Measurements from ENCODE around the gene WLS. TPM values are rescaled to one million over a fixed set of nuclear protein-coding genes. Genes with fewer than 3 reads are reported as not detected.

Gene WLS
- total RNA-seq, 1 donor from 2014 or later, result 55.0 TPM

GRCh38 chr1:68218490-68218889 is 13.8 kb downstream of the WLS start:
- Histone ChIP-seq H3K27me3 (ENCODE audit: control insufficient read depth, insufficient read depth, low read length) (no peaks in the 10 kb centered on the region), H3K4me3 (ENCODE audit: low read depth, low read length) (no peak overlapping the region), H3K36me3 (ENCODE audit: control insufficient read depth, insufficient read depth, low read length) (no peaks in the 10 kb centered on the region)
- no peak for DNase-seq (ENCODE audit: low read depth)
- no peak for TF ChIP-seq CTCF (IDR thresholded peaks at IDR 0.05; ENCODE audit: insufficient read depth, low read length, poor library complexity, severe bottlenecking)

- Histone ChIP-seq H3K36me3 (ENCODE audit: control insufficient read depth, insufficient read depth, low read length) (no peaks in the 10 kb centered on the region), H3K27me3 (ENCODE audit: control insufficient read depth, insufficient read depth, low read length) (no peaks in the 10 kb centered on the region), H3K4me3 (ENCODE audit: low read depth, low read length) (no peak overlapping the region)
- no peak for DNase-seq (ENCODE audit: low read depth)
- no peak for TF ChIP-seq CTCF (IDR thresholded peaks at IDR 0.05; ENCODE audit: insufficient read depth, low read length, poor library complexity, severe bottlenecking)
These were observed 14.7 kb downstream of the WLS start for GRCh38 chr1:68217618-68218017.

GRCh38 chr1:68217060-68217554 is 15.2 kb downstream of the WLS start:
- H3K36me3 ChIP-seq (ENCODE audit: control insufficient read depth, insufficient read depth, low read length), result no peaks in the 10 kb centered on the region
- no peak for TF ChIP-seq CTCF (IDR thresholded peaks at IDR 0.05; ENCODE audit: insufficient read depth, low read length, poor library complexity, severe bottlenecking)
- no peaks in the 10 kb centered on the region for H3K27me3 ChIP-seq (ENCODE audit: control insufficient read depth, insufficient read depth, low read length)
- DNase-seq (ENCODE audit: low read depth), result no peak
- no peak overlapping the region for H3K4me3 ChIP-seq (ENCODE audit: low read depth, low read length)

- DNase-seq (ENCODE audit: low read depth), result no peak
- Histone ChIP-seq H3K27me3 (ENCODE audit: control insufficient read depth, insufficient read depth, low read length) (no peaks in the 10 kb centered on the region), H3K4me3 (ENCODE audit: low read depth, low read length) (no peak overlapping the region), H3K36me3 (ENCODE audit: control insufficient read depth, insufficient read depth, low read length) (no peaks in the 10 kb centered on the region)
- no peak for TF ChIP-seq CTCF (IDR thresholded peaks at IDR 0.05; ENCODE audit: insufficient read depth, low read length, poor library complexity, severe bottlenecking)
These were observed 16.1 kb downstream of the WLS start for GRCh38 chr1:68216089-68216772.

- DNase-seq (ENCODE audit: low read depth), result no peak
- no peak for TF ChIP-seq CTCF (IDR thresholded peaks at IDR 0.05; ENCODE audit: insufficient read depth, low read length, poor library complexity, severe bottlenecking)
- H3K36me3 ChIP-seq (ENCODE audit: control insufficient read depth, insufficient read depth, low read length), result no peaks in the 10 kb centered on the region
- H3K27me3 ChIP-seq (ENCODE audit: control insufficient read depth, insufficient read depth, low read length), result no peaks in the 10 kb centered on the region
- H3K4me3 ChIP-seq (ENCODE audit: low read depth, low read length), result no peak overlapping the region
These were observed 18.5 kb downstream of the WLS start for GRCh38 chr1:68213843-68214242.
